Neuronal stem cell (in vitro differentiated cells): ENCODE results near the gene FIBP.

ENCODE experiments used
- DNase-seq: peaks from one replicate; pipeline ENCODE4 v3.0.0-alpha.2; 2013; ENCODE audit warnings: low spot score
- H2AFZ ChIP-seq: one replicate; pipeline ENCODE4 v1.6.1; 2013; ENCODE audit warnings: mild to moderate bottlenecking, low read length, inconsistent platforms
- H2AK5ac ChIP-seq: 2 replicates; pipeline ENCODE4 v1.6.1; 2013; ENCODE audit warnings: low read depth, mild to moderate bottlenecking, inconsistent platforms, low read length, moderate library complexity, mixed read lengths
- H2BK120ac ChIP-seq: 2 replicates; pipeline ENCODE4 v1.6.1; 2013; ENCODE audit warnings: low read depth, mild to moderate bottlenecking, inconsistent platforms, low read length, moderate library complexity, mixed read lengths
- H2BK12ac ChIP-seq: one replicate; pipeline ENCODE4 v1.6.1; 2013; ENCODE audit warnings: low read length, inconsistent platforms
- H2BK15ac ChIP-seq: 2 replicates; pipeline ENCODE4 v1.6.1; 2013; ENCODE audit warnings: mild to moderate bottlenecking, low read length, inconsistent platforms, mixed read lengths
- H2BK5ac ChIP-seq: one replicate; pipeline ENCODE4 v1.6.1; 2013; ENCODE audit warnings: inconsistent platforms, mild to moderate bottlenecking, low read length, moderate library complexity
- H3K14ac ChIP-seq: one replicate; pipeline ENCODE4 v1.6.1; 2013; ENCODE audit warnings: low read length, inconsistent platforms
- H3K18ac ChIP-seq: 2 replicates; pipeline ENCODE4 v1.6.1; 2013; ENCODE audit warnings: low read length, inconsistent platforms
- H3K23ac ChIP-seq: 2 replicates; pipeline ENCODE4 v1.6.1; 2013; ENCODE audit warnings: low read depth, mild to moderate bottlenecking, mixed read lengths, low read length, inconsistent platforms; ENCODE audit not compliant: poor library complexity
- H3K27ac ChIP-seq: replicated peaks from 3 replicates; pipeline ENCODE4 v1.5.1; 2013; ENCODE audit warnings: low read length, inconsistent platforms
- H3K27me3 ChIP-seq, 3 experiments: 2 replicates each; pipeline ENCODE4 v1.6.1; 2013; ENCODE audit warnings: low read length in 3 of 3, mild to moderate bottlenecking in 2 of 3, inconsistent platforms in 1 of 3, low read depth in 1 of 3, mixed read lengths in 1 of 3, moderate library complexity in 1 of 3; ENCODE audit not compliant: control insufficient read depth in 3 of 3, insufficient read depth in 3 of 3
- H3K36me3 ChIP-seq, 2 donors: replicated peaks in 1 of 2; 2 replicates each; pipeline ENCODE4 v1.6.1; 2013; ENCODE audit warnings: low read length in 2 of 2; ENCODE audit not compliant: control insufficient read depth in 2 of 2, insufficient read depth in 2 of 2
- H3K4ac ChIP-seq: 2 replicates; pipeline ENCODE4 v1.6.1; 2013; ENCODE audit warnings: inconsistent platforms, mild to moderate bottlenecking, low read length, moderate library complexity
- H3K4me1 ChIP-seq, 2 donors: 1 replicate in 1 of 2; 2 replicates in 1 of 2; pipeline ENCODE4 v1.6.1; 2013; ENCODE audit warnings: low read length in 2 of 2, low read depth in 1 of 2; ENCODE audit not compliant: control insufficient read depth in 2 of 2, insufficient read depth in 1 of 2
- H3K4me2 ChIP-seq: one replicate; pipeline ENCODE4 v1.6.1; 2013; ENCODE audit warnings: mild to moderate bottlenecking, low read length, inconsistent platforms; ENCODE audit not compliant: insufficient read depth, poor library complexity, severe bottlenecking
- H3K4me3 ChIP-seq, 2 donors: 2 replicates each; pipeline ENCODE4 v1.5.1; 2013; ENCODE audit warnings: low read length in 2 of 2, mild to moderate bottlenecking in 2 of 2, inconsistent platforms in 1 of 2, moderate library complexity in 1 of 2
- H3K79me1 ChIP-seq: one replicate; pipeline ENCODE4 v1.6.1; 2013; ENCODE audit warnings: low read depth, mild to moderate bottlenecking, inconsistent platforms, low read length, moderate library complexity
- H3K9ac ChIP-seq: one replicate; pipeline ENCODE4 v1.6.1; 2013; ENCODE audit warnings: mild to moderate bottlenecking, low read depth, low read length, inconsistent platforms; ENCODE audit not compliant: poor library complexity
- H3K9me3 ChIP-seq, 2 donors: replicated peaks in 1 of 2; 2 replicates each; pipeline versions ENCODE3 to v1.6.1; 2013; ENCODE audit warnings: low read length in 2 of 2, mild to moderate bottlenecking in 2 of 2, inconsistent platforms in 1 of 2, low read depth in 1 of 2, mixed read lengths in 1 of 2, moderate library complexity in 1 of 2; ENCODE audit not compliant: control insufficient read depth in 2 of 2, insufficient read depth in 1 of 2
- H4K8ac ChIP-seq: one replicate; pipeline ENCODE4 v1.6.1; 2013; ENCODE audit warnings: low read depth, mild to moderate bottlenecking, inconsistent platforms, low read length, moderate library complexity
- H4K91ac ChIP-seq: one replicate; pipeline ENCODE4 v1.6.1; 2013; ENCODE audit warnings: low read length, low read depth, mild to moderate bottlenecking, inconsistent platforms; ENCODE audit not compliant: poor library complexity
- WGBS, 2 donors: extraction: QIAGEN DNeasy Blood & Tissue Kit; methylation state at CpG; one replicate each; pipeline ENCODE4 v1.1.7; 2013; ENCODE audit warnings: missing lambda C conversion rate in 2 of 2, mixed read lengths in 1 of 2; ENCODE audit not compliant: insufficient read length in 2 of 2, insufficient replicate concordance in 1 of 2; ENCODE audit errors: extremely low coverage in 2 of 2; 5-methylcytosine and 5-hydroxymethylcytosine counted together

FIBP gene

GRCh38 chr11:65857853-65858680 is 30.2 kb downstream of the FIBP start, which contains the start of gene CFL1:
TSS of gene CFL1 (minus strand) at chr11:65858180. CDS start at chr11:65858099, 81 bp downstream.
- H2BK5ac ChIP-seq = peak within 1 kb of the TSS; percentile 79
- H3K9ac ChIP-seq = peak within 1 kb of the TSS; percentile 100
- no CpG with 5 or more reads among the region's 92 CpGs for WGBS, 2 donors
- no peak within 1 kb of the TSS for H2BK120ac ChIP-seq
- peak within 1 kb of the TSS; percentile 92 for H3K14ac ChIP-seq
- H3K27me3 ChIP-seq = no peaks in the 10 kb centered on the region
- peak within 1 kb of the TSS; percentile 63 for H2AFZ ChIP-seq
- peak within 1 kb of the TSS; percentile 50 for H2BK15ac ChIP-seq
- H3K4ac ChIP-seq = peak within 1 kb of the TSS; percentile 68
- peak within 1 kb of the TSS; percentile 95 for H3K27ac ChIP-seq
- H3K4me2 ChIP-seq = peak within 1 kb of the TSS; percentile 97
- peaks cover 37% of the 10 kb centered on the region for H3K79me1 ChIP-seq
- no peak within 1 kb of the TSS for H4K8ac ChIP-seq
- no peak within 1 kb of the TSS for H2BK12ac ChIP-seq
- peak within 1 kb of the TSS; percentile 96 for H2AK5ac ChIP-seq
- no peak within 1 kb of the TSS for H4K91ac ChIP-seq
- H3K18ac ChIP-seq = peak within 1 kb of the TSS; percentile 98
- peaks cover 8 to 17% of the 10 kb centered on the region in 2 donors for H3K4me1 ChIP-seq
- H3K4me3 ChIP-seq = peak within 1 kb of the TSS; percentile 83 to 98
- H3K9me3 ChIP-seq = peaks cover 0 to under 1% of the 10 kb centered on the region in 2 donors
- peak within 1 kb of the TSS; percentile 100 for H3K23ac ChIP-seq
- H3K36me3 ChIP-seq = peaks cover 48 to 55% of the 10 kb centered on the region in 2 donors
- DNase-seq = peak; percentile 97

DNA sequence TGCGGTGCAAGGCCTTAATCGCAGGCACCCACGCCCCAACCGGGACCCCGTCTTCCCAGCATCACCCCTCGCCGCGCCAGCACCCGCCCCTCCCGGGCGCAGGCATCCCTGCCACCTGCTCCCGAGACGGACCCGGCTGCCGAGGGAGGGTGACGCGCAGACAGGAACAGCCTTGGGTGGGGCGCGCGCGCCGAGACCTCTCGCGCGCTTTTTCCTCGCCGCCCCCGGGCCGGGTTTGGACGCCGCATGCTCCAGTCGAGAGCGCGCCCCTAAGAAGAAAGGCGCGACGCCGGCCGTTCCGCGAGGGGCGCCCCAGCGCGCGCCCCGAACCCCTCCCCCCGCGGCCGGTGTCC is 30.8 kb downstream of the FIBP start:
- no peak overlapping the region for H4K91ac ChIP-seq
- peaks cover 8 to 17% of the 10 kb centered on the region in 2 donors for H3K4me1 ChIP-seq
- peak overlapping the region; percentile 50 for H2BK15ac ChIP-seq
- H3K4ac ChIP-seq = peak overlapping the region; percentile 68
- H2AK5ac ChIP-seq = peak overlapping the region; percentile 96
- peaks cover 37% of the 10 kb centered on the region for H3K79me1 ChIP-seq
- peak overlapping the region; percentile 83 to 98 for H3K4me3 ChIP-seq
- H3K4me2 ChIP-seq = peak overlapping the region; percentile 72
- peak overlapping the region; percentile 98 for H3K18ac ChIP-seq
- H3K27ac ChIP-seq = peak overlapping the region; percentile 95
- no peak overlapping the region for H2BK120ac ChIP-seq
- H3K9ac ChIP-seq = peak overlapping the region; percentile 100
- peak overlapping the region; percentile 79 for H2BK5ac ChIP-seq
- no CpG with 5 or more reads among the region's 49 CpGs for WGBS, 2 donors
- no peak overlapping the region for H4K8ac ChIP-seq
- peaks cover 0 to 2% of the 10 kb centered on the region in 2 donors for H3K9me3 ChIP-seq
- H2BK12ac ChIP-seq = no peak overlapping the region
- peaks cover 46 to 55% of the 10 kb centered on the region in 2 donors for H3K36me3 ChIP-seq
- peak overlapping the region; percentile 100 for H3K23ac ChIP-seq
- H2AFZ ChIP-seq = no peak overlapping the region
- peak overlapping the region; percentile 92 for H3K14ac ChIP-seq
- DNase-seq = no peak
- H3K27me3 ChIP-seq = no peaks in the 10 kb centered on the region

- Histone ChIP-seq H2BK120ac (no peak overlapping the region), H2BK5ac (peak overlapping the region; percentile 79), H3K27ac (peak overlapping the region; percentile 95)
These were observed 31.4 kb downstream of the FIBP start for GRCh38 chr11:65856689-65857499.

More at GRCh38 chr11:65856689-65857499, 31.4 kb downstream of the FIBP start:
- Histone ChIP-seq H3K4me3 (peak overlapping the region; percentile 83 to 98), H3K4me1 (peaks cover 8 to 17% of the 10 kb centered on the region in 2 donors), H3K9me3 (peaks cover 0 to 3% of the 10 kb centered on the region in 2 donors), H3K9ac (peak overlapping the region; percentile 100), H3K23ac (peak overlapping the region; percentile 100), H2AFZ (peak overlapping the region; percentile 27), H4K91ac (no peak overlapping the region), H3K14ac (peak overlapping the region; percentile 92), H3K36me3 (peaks cover 46 to 55% of the 10 kb centered on the region in 2 donors), H3K4me2 (peak overlapping the region; percentile 87), H3K79me1 (peaks cover 34% of the 10 kb centered on the region), H2BK12ac (no peak overlapping the region), H2BK15ac (peak overlapping the region; percentile 50), H3K27me3 (no peaks in the 10 kb centered on the region), H3K4ac (peak overlapping the region; percentile 68), H3K18ac (peak overlapping the region; percentile 98), H4K8ac (no peak overlapping the region), H2AK5ac (peak overlapping the region; percentile 96)
- peak; percentile 50 for DNase-seq
- no CpG with 5 or more reads among the region's 57 CpGs for WGBS, 2 donors
